WTC11 (cell line): ENCODE measurements around the gene TNFSF15. TPM values are rescaled to one million over a fixed set of nuclear protein-coding genes. Genes with fewer than 3 reads are reported as not detected.

ENCODE experiments used
- ATAC-seq: fragments of 200-7000 bp; cut with Tn5 transposase; 2 replicates; pipeline ENCODE4 v1.10.0; 2021; ENCODE audit warnings: mild to moderate bottlenecking, moderate library complexity
- CTCF ChIA-PET: fragments of 300-600 bp; sonication (Branson Sonifier 250); formaldehyde crosslinking; loops from one replicate; lab custom pipeline; 2021; ENCODE audit warnings: antibody characterized with exemption; lab: Charles Lee
- POLR2A ChIA-PET: fragments of 350-600 bp; sonication (Branson Sonifier 250); formaldehyde crosslinking; loops from one replicate; lab custom pipeline; 2021; ENCODE audit warnings: antibody characterized with exemption; lab: Charles Lee
- DNase-seq: peaks from one replicate; pipeline ENCODE4 v3.0.0; 2021; ENCODE audit warnings: low spot score
- H3K27ac Mint-ChIP-seq: 2 replicates; pipeline ENCODE4 v1.8.0; 2021; ENCODE audit warnings: mixed read lengths
- H3K27me3 Mint-ChIP-seq: 2 replicates; pipeline ENCODE4 v1.8.0; 2021; ENCODE audit warnings: low read depth, mild to moderate bottlenecking, moderate library complexity, mixed read lengths
- H3K36me3 Mint-ChIP-seq: 2 replicates; pipeline ENCODE4 v1.8.0; 2021; ENCODE audit warnings: mixed read lengths
- H3K4me1 Mint-ChIP-seq: 2 replicates; pipeline ENCODE4 v1.8.0; 2022; ENCODE audit warnings: mixed read lengths
- H3K4me3 Mint-ChIP-seq: 2 replicates; pipeline ENCODE4 v1.8.0; 2021; ENCODE audit warnings: mild to moderate bottlenecking, moderate library complexity, mixed read lengths
- H3K9me3 Mint-ChIP-seq: 2 replicates; pipeline ENCODE4 v1.8.0; 2021; ENCODE audit warnings: mixed read lengths
- ESRRA ChIP-seq: sonication (generic); formaldehyde crosslinking; IDR thresholded peaks from 2 replicates; pipeline ENCODE4 v1.8.1; 2022; ENCODE audit warnings: mild to moderate bottlenecking, missing genetic modification reagents, borderline replicate concordance
- ETV6 ChIP-seq: sonication (generic); formaldehyde crosslinking; IDR thresholded peaks from 2 replicates; pipeline ENCODE4 v1.8.1; 2022; ENCODE audit warnings: mild to moderate bottlenecking, missing genetic modification reagents
- GABPB1 ChIP-seq: sonication (generic); formaldehyde crosslinking; IDR thresholded peaks from 2 replicates; pipeline ENCODE4 v1.8.1; 2023; ENCODE audit warnings: mild to moderate bottlenecking, missing genetic modification reagents
- IRF2 ChIP-seq: sonication (generic); formaldehyde crosslinking; IDR thresholded peaks from 2 replicates; pipeline ENCODE4 v1.8.0; 2022; ENCODE audit warnings: low read depth, missing genetic modification reagents, borderline replicate concordance
- OVOL2 ChIP-seq: fragments of 250-450 bp; sonication (Bioruptor Pico); IDR thresholded peaks from 2 replicates; pipeline ENCODE4 v1.9.0; 2021; ENCODE audit warnings: mild to moderate bottlenecking, borderline replicate concordance
- PRRX2 ChIP-seq: fragments of 250-450 bp; sonication (Bioruptor Pico); IDR thresholded peaks from 2 replicates; pipeline ENCODE4 v1.8.0; 2021; ENCODE audit warnings: mild to moderate bottlenecking
- RELA ChIP-seq: sonication (generic); formaldehyde crosslinking; IDR thresholded peaks from 2 replicates; pipeline ENCODE4 v1.8.1; 2022; ENCODE audit warnings: missing genetic modification reagents, mild to moderate bottlenecking, borderline replicate concordance
- RORB ChIP-seq: fragments of 250-450 bp; sonication (Bioruptor Pico); IDR thresholded peaks from 2 replicates; pipeline ENCODE4 v1.9.0; 2021; ENCODE audit warnings: mild to moderate bottlenecking
- ZNF138 ChIP-seq: sonication (generic); formaldehyde crosslinking; conservative IDR thresholded peaks from 2 replicates; pipeline ENCODE4 v1.8.1; 2022; ENCODE audit warnings: mild to moderate bottlenecking, moderate library complexity, missing genetic modification reagents
- ZNF317 ChIP-seq: sonication (generic); formaldehyde crosslinking; IDR thresholded peaks from 2 replicates; pipeline ENCODE4 v1.8.1; 2023; ENCODE audit warnings: low read depth, mild to moderate bottlenecking, moderate library complexity, missing genetic modification reagents, borderline replicate concordance
- ZNF416 ChIP-seq: fragments of 250-450 bp; sonication (Bioruptor Pico); IDR thresholded peaks from 2 replicates; pipeline ENCODE4 v1.9.0; 2021; ENCODE audit warnings: mild to moderate bottlenecking, inconsistent platforms
- total RNA-seq: library from RNA; stranded (reverse); gene quantifications from 3 replicates; pipeline ENCODE4 v1.2.3, GENCODE V29; 2021
- TF ChIP-seq, protein P1 (sequence below): fragments of 250-450 bp; sonication (Bioruptor Pico); IDR thresholded peaks from 2 replicates; pipeline ENCODE4 v1.9.0; 2021; ENCODE audit warnings: moderate library complexity, mild to moderate bottlenecking, inconsistent platforms, borderline replicate concordance
- TF ChIP-seq, protein P2 (sequence below): sonication (generic); formaldehyde crosslinking; IDR thresholded peaks from 2 replicates; pipeline ENCODE4 v1.8.1; 2022; ENCODE audit warnings: low read depth, missing genetic modification reagents, borderline replicate concordance
- TF ChIP-seq, protein P3 (sequence below): fragments of 200-600 bp; IDR thresholded peaks from 2 replicates; pipeline ENCODE4 v1.8.0; 2022; ENCODE audit warnings: antibody characterized with exemption
- TF ChIP-seq, protein P4 (sequence below): fragments of 250-450 bp; sonication (Bioruptor Pico); conservative IDR thresholded peaks from 2 replicates; pipeline ENCODE4 v1.9.0; 2021; ENCODE audit warnings: mild to moderate bottlenecking
- TF ChIP-seq, protein P5 (sequence below): sonication (generic); formaldehyde crosslinking; IDR thresholded peaks from 2 replicates; pipeline ENCODE4 v1.8.1; 2022; ENCODE audit warnings: mild to moderate bottlenecking, missing genetic modification reagents, moderate library complexity, borderline replicate concordance
- TF ChIP-seq, protein P6 (sequence below): sonication (generic); formaldehyde crosslinking; IDR thresholded peaks from 2 replicates; pipeline ENCODE4 v1.8.0; 2023; ENCODE audit warnings: missing genetic modification reagents
- TF ChIP-seq, protein P7 (sequence below): sonication (generic); formaldehyde crosslinking; IDR thresholded peaks from 2 replicates; pipeline ENCODE4 v1.8.0; 2023; ENCODE audit warnings: missing genetic modification reagents, mild to moderate bottlenecking, borderline replicate concordance

Gene TNFSF15
- total RNA-seq, 1 experiment from 2014 or later: 0.11 TPM

DNA sequence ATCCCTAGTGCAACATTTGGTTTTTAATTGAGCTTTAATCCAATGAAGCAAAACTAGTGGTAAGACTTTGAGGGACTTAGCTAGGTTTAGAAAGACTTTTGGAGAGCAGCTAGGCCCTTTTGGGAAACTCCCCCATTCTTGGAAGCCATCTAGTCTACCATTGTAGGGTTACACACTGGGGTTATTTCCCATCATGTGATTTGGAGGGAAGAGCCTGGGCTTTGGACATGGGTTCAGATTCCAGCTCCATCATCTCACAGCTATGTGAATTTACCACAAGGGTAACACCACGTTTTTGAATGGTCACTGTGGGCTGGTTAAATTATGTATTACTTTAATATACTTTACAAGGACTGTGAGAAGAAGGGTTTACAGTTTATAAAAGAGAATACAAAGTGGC, 18.3 kb upstream of the TNFSF15 start:
- peaks cover 41% of the 10 kb centered on the region for H3K27me3 Mint-ChIP-seq
- H3K27ac Mint-ChIP-seq: no peak overlapping the region
- no peak for ATAC-seq
- no peak for DNase-seq
- H3K36me3 Mint-ChIP-seq: no peaks in the 10 kb centered on the region
- POLR2A ChIA-PET: no interaction called here
- TF ChIP-seq ZNF317 (CRISPR knock-in tag): no peak
- TF ChIP-seq ZNF138 (CRISPR knock-in tag): no peak
- TF ChIP-seq OVOL2: no peak
- TF ChIP-seq ZNF416 (CRISPR knock-in tag): no peak
- TF ChIP-seq RORB (CRISPR knock-in tag): no peak
- TF ChIP-seq ETV6 (CRISPR knock-in tag): no peak
- TF ChIP-seq, protein P1, sequence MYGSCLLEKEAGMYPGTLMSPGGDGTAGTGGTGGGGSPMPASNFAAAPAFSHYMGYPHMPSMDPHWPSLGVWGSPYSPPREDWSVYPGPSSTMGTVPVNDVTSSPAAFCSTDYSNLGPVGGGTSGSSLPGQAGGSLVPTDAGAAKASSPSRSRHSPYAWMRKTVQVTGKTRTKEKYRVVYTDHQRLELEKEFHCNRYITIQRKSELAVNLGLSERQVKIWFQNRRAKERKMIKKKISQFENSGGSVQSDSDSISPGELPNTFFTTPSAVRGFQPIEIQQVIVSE: no peak
- H3K4me1 Mint-ChIP-seq: no peaks in the 10 kb centered on the region
- H3K9me3 Mint-ChIP-seq: no peaks in the 10 kb centered on the region
- CTCF ChIA-PET: interaction anchor here (1.5 kb wide), 1 partner anchor 83 kb away, joined by 4 read pairs; no protein-coding TSS in a partner anchor
- H3K4me3 Mint-ChIP-seq: no peak overlapping the region

DNA sequence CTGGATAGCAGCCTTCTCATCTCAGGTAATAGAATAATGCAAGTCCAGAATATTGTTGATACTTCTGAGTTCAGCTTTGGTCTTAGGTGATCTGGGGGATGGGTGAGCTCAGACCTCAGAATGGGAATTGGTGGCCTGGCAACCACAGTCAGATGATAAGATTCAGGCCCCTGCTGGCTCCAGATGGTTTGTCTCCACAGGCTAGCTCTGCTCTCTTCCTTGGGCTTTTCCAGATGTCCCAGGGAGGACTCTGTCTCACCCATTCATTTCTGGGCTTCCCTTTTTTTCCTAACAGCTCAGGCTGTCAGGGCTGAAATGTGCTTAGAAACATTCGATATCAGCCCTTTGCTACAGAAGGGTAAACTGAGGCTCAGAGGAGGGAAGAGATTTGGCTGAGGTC, 17.6 kb upstream of the TNFSF15 start:
- CTCF ChIA-PET: interaction anchor here (0.6 to 1.5 kb wide), 2 partner anchors 31 to 83 kb away, joined by 4 to 5 read pairs; no protein-coding TSS in a partner anchor
- peaks cover 39% of the 10 kb centered on the region for H3K27me3 Mint-ChIP-seq
- H3K4me1 Mint-ChIP-seq: no peaks in the 10 kb centered on the region
- no peak overlapping the region for H3K4me3 Mint-ChIP-seq
- DNase-seq: no peak
- no peaks in the 10 kb centered on the region for H3K9me3 Mint-ChIP-seq
- TF ChIP-seq, protein P2, sequence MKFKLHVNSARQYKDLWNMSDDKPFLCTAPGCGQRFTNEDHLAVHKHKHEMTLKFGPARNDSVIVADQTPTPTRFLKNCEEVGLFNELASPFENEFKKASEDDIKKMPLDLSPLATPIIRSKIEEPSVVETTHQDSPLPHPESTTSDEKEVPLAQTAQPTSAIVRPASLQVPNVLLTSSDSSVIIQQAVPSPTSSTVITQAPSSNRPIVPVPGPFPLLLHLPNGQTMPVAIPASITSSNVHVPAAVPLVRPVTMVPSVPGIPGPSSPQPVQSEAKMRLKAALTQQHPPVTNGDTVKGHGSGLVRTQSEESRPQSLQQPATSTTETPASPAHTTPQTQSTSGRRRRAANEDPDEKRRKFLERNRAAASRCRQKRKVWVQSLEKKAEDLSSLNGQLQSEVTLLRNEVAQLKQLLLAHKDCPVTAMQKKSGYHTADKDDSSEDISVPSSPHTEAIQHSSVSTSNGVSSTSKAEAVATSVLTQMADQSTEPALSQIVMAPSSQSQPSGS (CRISPR knock-in tag): no peak
- no peak for TF ChIP-seq RELA
- TF ChIP-seq GABPB1: no peak
- no peak for TF ChIP-seq ESRRA (CRISPR knock-in tag)
- TF ChIP-seq, protein P1: no peak
- TF ChIP-seq, protein P3, sequence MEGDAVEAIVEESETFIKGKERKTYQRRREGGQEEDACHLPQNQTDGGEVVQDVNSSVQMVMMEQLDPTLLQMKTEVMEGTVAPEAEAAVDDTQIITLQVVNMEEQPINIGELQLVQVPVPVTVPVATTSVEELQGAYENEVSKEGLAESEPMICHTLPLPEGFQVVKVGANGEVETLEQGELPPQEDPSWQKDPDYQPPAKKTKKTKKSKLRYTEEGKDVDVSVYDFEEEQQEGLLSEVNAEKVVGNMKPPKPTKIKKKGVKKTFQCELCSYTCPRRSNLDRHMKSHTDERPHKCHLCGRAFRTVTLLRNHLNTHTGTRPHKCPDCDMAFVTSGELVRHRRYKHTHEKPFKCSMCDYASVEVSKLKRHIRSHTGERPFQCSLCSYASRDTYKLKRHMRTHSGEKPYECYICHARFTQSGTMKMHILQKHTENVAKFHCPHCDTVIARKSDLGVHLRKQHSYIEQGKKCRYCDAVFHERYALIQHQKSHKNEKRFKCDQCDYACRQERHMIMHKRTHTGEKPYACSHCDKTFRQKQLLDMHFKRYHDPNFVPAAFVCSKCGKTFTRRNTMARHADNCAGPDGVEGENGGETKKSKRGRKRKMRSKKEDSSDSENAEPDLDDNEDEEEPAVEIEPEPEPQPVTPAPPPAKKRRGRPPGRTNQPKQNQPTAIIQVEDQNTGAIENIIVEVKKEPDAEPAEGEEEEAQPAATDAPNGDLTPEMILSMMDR: no peak
- TF ChIP-seq, protein P4, sequence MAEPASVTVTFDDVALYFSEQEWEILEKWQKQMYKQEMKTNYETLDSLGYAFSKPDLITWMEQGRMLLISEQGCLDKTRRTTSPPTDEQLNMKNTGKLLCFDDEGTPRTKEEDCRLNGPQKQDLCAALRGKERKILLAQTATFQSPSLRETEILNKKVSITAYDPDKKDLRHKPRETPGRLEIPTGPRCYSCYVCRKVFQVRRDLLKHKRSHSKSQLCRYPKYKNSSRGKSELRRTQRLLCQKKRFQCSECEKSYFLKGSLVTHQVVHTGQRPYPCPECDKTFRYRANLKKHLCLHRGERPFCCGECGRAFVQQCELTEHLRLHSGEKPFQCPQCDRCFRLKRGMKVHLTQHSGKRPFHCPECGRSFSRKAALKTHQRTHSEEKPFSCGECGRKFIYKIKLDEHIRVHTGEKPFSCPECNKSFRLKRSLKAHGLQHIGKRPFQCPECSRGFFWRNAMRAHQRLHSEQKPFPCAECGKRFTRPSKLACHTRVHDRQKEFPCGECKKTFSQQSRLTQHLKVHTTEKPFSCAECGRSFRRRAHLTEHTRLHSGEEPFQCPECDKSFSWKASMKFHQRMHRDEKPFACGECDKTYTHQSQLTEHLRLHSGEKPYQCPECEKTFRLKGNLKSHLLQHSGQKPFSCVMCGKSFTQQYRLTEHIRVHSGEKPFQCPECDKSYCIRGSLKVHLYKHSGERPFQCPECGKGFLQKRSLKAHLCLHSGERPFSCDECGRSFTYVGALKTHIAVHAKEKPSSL (CRISPR knock-in tag): no peak
- TF ChIP-seq, protein P5, sequence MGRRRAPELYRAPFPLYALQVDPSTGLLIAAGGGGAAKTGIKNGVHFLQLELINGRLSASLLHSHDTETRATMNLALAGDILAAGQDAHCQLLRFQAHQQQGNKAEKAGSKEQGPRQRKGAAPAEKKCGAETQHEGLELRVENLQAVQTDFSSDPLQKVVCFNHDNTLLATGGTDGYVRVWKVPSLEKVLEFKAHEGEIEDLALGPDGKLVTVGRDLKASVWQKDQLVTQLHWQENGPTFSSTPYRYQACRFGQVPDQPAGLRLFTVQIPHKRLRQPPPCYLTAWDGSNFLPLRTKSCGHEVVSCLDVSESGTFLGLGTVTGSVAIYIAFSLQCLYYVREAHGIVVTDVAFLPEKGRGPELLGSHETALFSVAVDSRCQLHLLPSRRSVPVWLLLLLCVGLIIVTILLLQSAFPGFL (CRISPR knock-in tag): no peak
- TF ChIP-seq, all 79 proteins: peak for 0
- Mint-ChIP-seq H3K36me3 (no peaks in the 10 kb centered on the region), H3K27ac (no peak overlapping the region)
- POLR2A ChIA-PET: no interaction called here
- no peak for ATAC-seq

DNA sequence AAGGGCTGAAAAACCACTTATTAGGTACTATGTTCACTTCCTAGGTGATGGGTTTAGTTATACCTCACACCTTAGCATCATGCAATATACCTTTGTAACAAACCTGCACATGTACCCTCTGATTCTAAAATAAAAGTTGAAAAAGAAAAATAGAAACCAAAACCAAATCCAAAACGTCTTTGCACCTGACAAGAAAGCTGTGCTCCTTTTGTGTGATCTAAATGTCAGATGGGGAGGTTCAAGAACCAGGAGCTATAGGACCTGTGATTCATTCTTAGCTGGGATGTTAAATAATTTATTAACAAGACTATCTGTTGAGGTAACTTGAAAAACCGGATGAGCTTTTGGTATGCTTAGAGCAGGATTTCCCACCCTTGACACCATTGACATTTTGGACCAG, 16.9 kb upstream of the TNFSF15 start:
- DNase-seq (no peak), ATAC-seq (no peak)
- H3K27ac Mint-ChIP-seq: no peak overlapping the region
- ChIA-PET POLR2A (no interaction called here), CTCF (no interaction called here)
- H3K9me3 Mint-ChIP-seq: no peaks in the 10 kb centered on the region
- H3K4me1 Mint-ChIP-seq: no peaks in the 10 kb centered on the region
- H3K4me3 Mint-ChIP-seq: no peak overlapping the region
- H3K27me3 Mint-ChIP-seq: peaks cover 39% of the 10 kb centered on the region
- H3K36me3 Mint-ChIP-seq: no peaks in the 10 kb centered on the region
- no peak for TF ChIP-seq ESRRA (CRISPR knock-in tag)
- TF ChIP-seq PRRX2 (CRISPR knock-in tag): no peak
- TF ChIP-seq IRF2 (CRISPR knock-in tag): no peak
- TF ChIP-seq, protein P6, sequence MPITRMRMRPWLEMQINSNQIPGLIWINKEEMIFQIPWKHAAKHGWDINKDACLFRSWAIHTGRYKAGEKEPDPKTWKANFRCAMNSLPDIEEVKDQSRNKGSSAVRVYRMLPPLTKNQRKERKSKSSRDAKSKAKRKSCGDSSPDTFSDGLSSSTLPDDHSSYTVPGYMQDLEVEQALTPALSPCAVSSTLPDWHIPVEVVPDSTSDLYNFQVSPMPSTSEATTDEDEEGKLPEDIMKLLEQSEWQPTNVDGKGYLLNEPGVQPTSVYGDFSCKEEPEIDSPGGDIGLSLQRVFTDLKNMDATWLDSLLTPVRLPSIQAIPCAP: no peak
- TF ChIP-seq, protein P7, sequence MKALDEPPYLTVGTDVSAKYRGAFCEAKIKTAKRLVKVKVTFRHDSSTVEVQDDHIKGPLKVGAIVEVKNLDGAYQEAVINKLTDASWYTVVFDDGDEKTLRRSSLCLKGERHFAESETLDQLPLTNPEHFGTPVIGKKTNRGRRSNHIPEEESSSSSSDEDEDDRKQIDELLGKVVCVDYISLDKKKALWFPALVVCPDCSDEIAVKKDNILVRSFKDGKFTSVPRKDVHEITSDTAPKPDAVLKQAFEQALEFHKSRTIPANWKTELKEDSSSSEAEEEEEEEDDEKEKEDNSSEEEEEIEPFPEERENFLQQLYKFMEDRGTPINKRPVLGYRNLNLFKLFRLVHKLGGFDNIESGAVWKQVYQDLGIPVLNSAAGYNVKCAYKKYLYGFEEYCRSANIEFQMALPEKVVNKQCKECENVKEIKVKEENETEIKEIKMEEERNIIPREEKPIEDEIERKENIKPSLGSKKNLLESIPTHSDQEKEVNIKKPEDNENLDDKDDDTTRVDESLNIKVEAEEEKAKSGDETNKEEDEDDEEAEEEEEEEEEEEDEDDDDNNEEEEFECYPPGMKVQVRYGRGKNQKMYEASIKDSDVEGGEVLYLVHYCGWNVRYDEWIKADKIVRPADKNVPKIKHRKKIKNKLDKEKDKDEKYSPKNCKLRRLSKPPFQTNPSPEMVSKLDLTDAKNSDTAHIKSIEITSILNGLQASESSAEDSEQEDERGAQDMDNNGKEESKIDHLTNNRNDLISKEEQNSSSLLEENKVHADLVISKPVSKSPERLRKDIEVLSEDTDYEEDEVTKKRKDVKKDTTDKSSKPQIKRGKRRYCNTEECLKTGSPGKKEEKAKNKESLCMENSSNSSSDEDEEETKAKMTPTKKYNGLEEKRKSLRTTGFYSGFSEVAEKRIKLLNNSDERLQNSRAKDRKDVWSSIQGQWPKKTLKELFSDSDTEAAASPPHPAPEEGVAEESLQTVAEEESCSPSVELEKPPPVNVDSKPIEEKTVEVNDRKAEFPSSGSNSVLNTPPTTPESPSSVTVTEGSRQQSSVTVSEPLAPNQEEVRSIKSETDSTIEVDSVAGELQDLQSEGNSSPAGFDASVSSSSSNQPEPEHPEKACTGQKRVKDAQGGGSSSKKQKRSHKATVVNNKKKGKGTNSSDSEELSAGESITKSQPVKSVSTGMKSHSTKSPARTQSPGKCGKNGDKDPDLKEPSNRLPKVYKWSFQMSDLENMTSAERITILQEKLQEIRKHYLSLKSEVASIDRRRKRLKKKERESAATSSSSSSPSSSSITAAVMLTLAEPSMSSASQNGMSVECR: no peak
